Gastroesophageal sphincter (tissue), 4 donors: ENCODE data around the gene WHAMM. TPM values are rescaled to one million over a fixed set of nuclear protein-coding genes. Genes with fewer than 3 reads are reported as not detected.
"Not testable (repeated sequence)": the region's sequence is repeated elsewhere in the genome, so short reads cannot be mapped to it uniquely, and the experiment has no call there.

Source experiments
- ATAC-seq: fragments of 150-250 bp; one replicate; pipeline ENCODE4 v1.9.1; 2016; ENCODE audit warnings: mild to moderate bottlenecking, moderate library complexity
- H3K27ac ChIP-seq, 4 donors: fragments of 200-600 bp; sonication (generic) in 3 of 4; 1 replicate in 3 of 4; 2 replicates in 1 of 4; pipeline ENCODE4 v1.5.1; 2016 to 2019
- H3K27me3 ChIP-seq: fragments of 200-600 bp; sonication (generic); one replicate; pipeline ENCODE4 v1.5.1; 2019
- H3K36me3 ChIP-seq, 2 donors: fragments of 200-600 bp; sonication (generic); one replicate each; pipeline ENCODE4 v1.5.1; 2019; ENCODE audit warnings: control low read depth in 1 of 2
- H3K4me1 ChIP-seq, 3 donors: fragments of 200-600 bp; sonication (generic); 1 replicate in 2 of 3; 2 replicates in 1 of 3; pipeline ENCODE4 v1.5.1; 2016 to 2019; ENCODE audit warnings: control low read depth in 2 of 3
- H3K4me3 ChIP-seq, 2 donors: fragments of 200-600 bp; sonication (generic); one replicate each; pipeline ENCODE4 v1.5.1; 2019; ENCODE audit warnings: mild to moderate bottlenecking in 1 of 2, moderate library complexity in 1 of 2
- H3K9me3 ChIP-seq, 3 donors: fragments of 200-600 bp; sonication (generic); one replicate each; pipeline ENCODE4 v1.5.1; 2017 to 2019; ENCODE audit warnings: control low read depth in 2 of 3
- EP300 ChIP-seq: sonication (generic); formaldehyde crosslinking; IDR thresholded peaks from one replicate; pipeline ENCODE4 v1.6.1; 2017; ENCODE audit warnings: antibody characterized with exemption, mild to moderate bottlenecking
- POLR2A ChIP-seq, 2 donors: fragments of 450-650 bp; IDR thresholded peaks; one replicate each; pipeline ENCODE4 v1.6.1; 2017; ENCODE audit warnings: antibody characterized with exemption in 2 of 2, mild to moderate bottlenecking in 2 of 2, moderate library complexity in 1 of 2
- POLR2AphosphoS5 ChIP-seq: sonication (generic); formaldehyde crosslinking; IDR thresholded peaks from one replicate; pipeline ENCODE4 v1.6.1; 2017; ENCODE audit warnings: antibody characterized with exemption
- WGBS, 2 donors: methylation state at CpG; one replicate each; pipeline ENCODE4 v1.1.5; 2018; ENCODE audit warnings: low coverage in 1 of 2; 5-methylcytosine and 5-hydroxymethylcytosine counted together
- total RNA-seq, 4 donors: library from RNA; depleted of rRNA; stranded (reverse); fragments of >200 nt; gene quantifications; one replicate each; pipeline ENCODE4 v1.1.0, GENCODE V29; 2016
- TF ChIP-seq, protein P1 (sequence below), 4 experiments: fragments of 200-600 bp in 2 of 4; fragments of 450-650 bp in 2 of 4; sonication (generic) in 1 of 4; IDR thresholded peaks; one replicate each; pipeline ENCODE4 v1.5.1; 2017 to 2019; ENCODE audit warnings: antibody characterized with exemption in 4 of 4, mild to moderate bottlenecking in 2 of 4, moderate library complexity in 2 of 4

The WHAMM gene, protein sequence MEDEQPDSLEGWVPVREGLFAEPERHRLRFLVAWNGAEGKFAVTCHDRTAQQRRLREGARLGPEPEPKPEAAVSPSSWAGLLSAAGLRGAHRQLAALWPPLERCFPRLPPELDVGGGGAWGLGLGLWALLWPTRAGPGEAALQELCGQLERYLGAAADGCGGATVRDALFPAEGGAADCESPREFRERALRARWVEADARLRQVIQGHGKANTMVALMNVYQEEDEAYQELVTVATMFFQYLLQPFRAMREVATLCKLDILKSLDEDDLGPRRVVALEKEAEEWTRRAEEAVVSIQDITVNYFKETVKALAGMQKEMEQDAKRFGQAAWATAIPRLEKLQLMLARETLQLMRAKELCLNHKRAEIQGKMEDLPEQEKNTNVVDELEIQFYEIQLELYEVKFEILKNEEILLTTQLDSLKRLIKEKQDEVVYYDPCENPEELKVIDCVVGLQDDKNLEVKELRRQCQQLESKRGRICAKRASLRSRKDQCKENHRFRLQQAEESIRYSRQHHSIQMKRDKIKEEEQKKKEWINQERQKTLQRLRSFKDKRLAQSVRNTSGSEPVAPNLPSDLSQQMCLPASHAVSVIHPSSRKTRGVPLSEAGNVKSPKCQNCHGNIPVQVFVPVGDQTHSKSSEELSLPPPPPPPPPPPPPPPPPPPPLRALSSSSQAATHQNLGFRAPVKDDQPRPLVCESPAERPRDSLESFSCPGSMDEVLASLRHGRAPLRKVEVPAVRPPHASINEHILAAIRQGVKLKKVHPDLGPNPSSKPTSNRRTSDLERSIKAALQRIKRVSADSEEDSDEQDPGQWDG
- total RNA-seq: 10 to 100 TPM in 3 of 4 donors, 1 to 10 TPM in 1; 9.2 to 16.0 (median 11.5) TPM

DNA sequence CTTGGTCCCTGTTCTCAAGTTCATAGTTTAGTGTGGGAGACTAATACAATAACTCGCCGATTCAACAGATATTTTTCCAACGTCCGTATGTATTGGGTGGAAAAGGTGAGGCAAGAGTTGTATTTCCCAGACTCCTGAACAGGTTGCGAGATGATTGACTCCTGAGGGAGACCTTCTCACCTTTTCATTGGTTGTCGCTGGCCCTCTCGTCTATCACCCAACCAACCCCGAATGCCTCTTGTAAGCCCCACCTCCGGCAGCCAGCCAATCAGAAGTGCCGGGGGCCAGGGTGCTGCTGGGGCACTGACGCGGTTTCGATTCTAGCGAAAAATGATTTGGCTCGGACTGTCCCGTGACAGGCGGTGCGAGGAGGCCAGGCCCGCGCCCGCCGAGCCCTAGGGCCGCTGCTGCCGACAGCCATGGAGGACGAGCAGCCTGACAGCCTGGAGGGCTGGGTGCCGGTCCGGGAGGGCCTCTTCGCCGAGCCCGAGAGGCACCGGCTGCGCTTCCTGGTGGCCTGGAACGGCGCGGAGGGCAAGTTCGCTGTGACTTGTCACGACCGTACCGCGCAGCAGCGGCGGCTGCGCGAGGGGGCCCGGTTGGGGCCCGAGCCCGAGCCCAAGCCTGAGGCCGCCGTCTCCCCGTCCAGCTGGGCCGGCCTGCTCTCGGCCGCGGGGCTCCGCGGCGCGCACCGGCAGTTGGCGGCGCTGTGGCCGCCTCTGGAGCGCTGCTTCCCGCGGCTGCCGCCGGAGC, at the start of gene WHAMM:
WHAMM (plus strand) TSS at position 321 of the 753 bp plus-strand sequence; CDS start at position 420, 99 bp downstream.
- peaks cover 0 to 9% of the 10 kb centered on the region in 2 donors for H3K36me3 ChIP-seq
- TF ChIP-seq, protein P1, sequence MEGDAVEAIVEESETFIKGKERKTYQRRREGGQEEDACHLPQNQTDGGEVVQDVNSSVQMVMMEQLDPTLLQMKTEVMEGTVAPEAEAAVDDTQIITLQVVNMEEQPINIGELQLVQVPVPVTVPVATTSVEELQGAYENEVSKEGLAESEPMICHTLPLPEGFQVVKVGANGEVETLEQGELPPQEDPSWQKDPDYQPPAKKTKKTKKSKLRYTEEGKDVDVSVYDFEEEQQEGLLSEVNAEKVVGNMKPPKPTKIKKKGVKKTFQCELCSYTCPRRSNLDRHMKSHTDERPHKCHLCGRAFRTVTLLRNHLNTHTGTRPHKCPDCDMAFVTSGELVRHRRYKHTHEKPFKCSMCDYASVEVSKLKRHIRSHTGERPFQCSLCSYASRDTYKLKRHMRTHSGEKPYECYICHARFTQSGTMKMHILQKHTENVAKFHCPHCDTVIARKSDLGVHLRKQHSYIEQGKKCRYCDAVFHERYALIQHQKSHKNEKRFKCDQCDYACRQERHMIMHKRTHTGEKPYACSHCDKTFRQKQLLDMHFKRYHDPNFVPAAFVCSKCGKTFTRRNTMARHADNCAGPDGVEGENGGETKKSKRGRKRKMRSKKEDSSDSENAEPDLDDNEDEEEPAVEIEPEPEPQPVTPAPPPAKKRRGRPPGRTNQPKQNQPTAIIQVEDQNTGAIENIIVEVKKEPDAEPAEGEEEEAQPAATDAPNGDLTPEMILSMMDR (IDR thresholded peaks at IDR 0.05): peak in 2 of 4 experiments; percentile 4
- peak; percentile 93 to 95 for TF ChIP-seq POLR2A (IDR thresholded peaks at IDR 0.05)
- no peak for TF ChIP-seq EP300
- TF ChIP-seq POLR2AphosphoS5: peak; percentile 97
- H3K4me3 ChIP-seq: peak within 1 kb of the TSS; percentile 83 to 96
- peaks cover 0 to 35% (median 9%) of the 10 kb centered on the region in 3 donors for H3K4me1 ChIP-seq
- 0% methylated on average over 12 of the region's 67 CpGs; no CpG with 5 or more reads in 1 of the 2 donors for whole genome bisulfite sequencing, 2 donors
- no peaks in the 10 kb centered on the region for H3K27me3 ChIP-seq
- peak; percentile 99 for ATAC-seq
- no peaks in the 10 kb centered on the region for H3K9me3 ChIP-seq
- peak within 1 kb of the TSS; percentile 91 to 100 (median 100) for H3K27ac ChIP-seq

DNA sequence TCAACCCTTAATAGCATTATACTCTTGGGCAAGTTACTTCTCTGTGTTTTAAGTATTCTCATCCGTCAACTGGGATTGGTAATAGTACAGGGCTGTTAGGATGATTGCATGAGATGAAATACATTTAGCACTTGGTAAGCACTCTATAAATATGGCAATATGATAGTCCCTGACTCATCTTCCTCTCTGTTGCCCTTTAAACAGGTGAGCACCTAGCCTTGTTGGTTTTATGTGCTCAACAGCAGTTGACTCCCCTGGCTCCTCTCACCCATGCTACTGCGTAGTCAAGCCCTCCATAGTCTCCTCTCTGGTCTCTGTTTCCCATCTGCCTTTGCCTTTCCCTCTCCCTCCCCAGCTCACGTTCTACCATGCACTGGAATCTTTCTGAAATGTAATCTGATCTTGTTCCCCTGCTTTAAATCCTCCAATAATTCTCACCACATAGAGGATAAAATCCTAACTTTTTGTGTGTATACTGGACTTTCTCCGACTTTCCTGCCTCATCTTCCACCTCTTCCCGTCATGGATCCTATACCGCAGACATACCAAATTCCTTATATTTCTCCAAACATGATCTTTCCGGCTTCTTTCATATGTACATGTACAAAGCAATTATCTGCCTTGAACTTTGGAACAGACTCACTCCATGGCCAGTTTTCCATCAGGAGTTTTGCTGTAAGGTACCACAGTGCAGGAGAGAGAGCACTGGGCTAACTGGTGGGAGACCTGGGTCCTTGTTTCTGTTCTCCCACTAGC, 45.9 kb upstream of the WHAMM start:
- Histone ChIP-seq H3K4me3 (no peak overlapping the region), H3K27ac (no peak overlapping the region), H3K4me1 (no peaks in the 10 kb centered on the region), H3K27me3 (no peaks in the 10 kb centered on the region), H3K9me3 (no peaks in the 10 kb centered on the region), H3K36me3 (peaks cover 0 to 68% of the 10 kb centered on the region in 2 donors)
- 89 to 93% methylated on average over 4 to 7 of the region's 7 CpGs for WGBS, 2 donors
- TF ChIP-seq POLR2A (IDR thresholded peaks at IDR 0.05) (no peak), EP300 (no peak), POLR2AphosphoS5 (no peak)
- TF ChIP-seq, protein P1 (IDR thresholded peaks at IDR 0.05): no peak
- ATAC-seq: no peak

DNA sequence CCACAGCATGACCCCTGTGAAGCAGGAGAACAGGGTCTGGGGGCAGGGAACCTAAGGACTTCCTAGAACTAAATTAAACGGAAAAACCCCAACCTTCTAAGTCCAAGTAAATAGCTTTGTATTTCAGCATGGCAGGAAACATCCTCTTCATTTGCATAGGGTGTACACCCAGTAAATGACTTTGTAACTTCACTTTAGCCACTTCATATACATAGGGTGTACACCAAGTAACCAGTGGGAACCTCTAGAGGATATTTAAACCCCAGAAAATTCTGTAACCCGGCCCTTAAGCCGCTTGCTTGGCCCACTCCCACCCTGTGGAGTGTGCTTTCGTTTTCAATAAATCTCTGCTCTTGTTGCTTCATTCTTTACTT, 45.3 kb upstream of the WHAMM start:
- peaks cover 0 to 63% of the 10 kb centered on the region in 2 donors for H3K36me3 ChIP-seq
- WGBS, 2 donors: 75 to 92% methylated on average over 3 to 4 of the region's 4 CpGs

DNA sequence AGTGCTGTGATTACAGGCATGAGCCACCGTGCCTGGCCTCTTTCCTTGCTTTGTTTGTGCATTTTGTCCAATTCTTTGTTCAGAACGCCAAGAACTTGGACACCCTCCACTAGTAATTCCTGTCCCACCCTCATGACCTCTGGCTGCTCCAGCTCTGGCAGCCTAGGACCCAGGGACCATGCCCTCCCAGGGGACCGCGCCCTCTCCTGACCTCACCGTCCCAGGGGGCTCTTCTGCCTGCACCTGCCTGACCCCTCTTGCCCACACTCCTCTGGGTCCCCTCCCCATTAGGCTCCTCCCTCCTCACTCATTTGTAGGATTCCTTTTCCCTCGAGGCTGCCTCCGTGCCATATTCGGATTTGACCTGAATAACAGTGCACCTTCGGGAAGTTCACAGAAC, 44.7 kb upstream of the WHAMM start:
- peaks cover 0 to 59% of the 10 kb centered on the region in 2 donors for H3K36me3 ChIP-seq

More for the DNA sequence above, 45.3 kb upstream of the WHAMM start:
- ATAC-seq: no peak
- H3K27me3 ChIP-seq: no peaks in the 10 kb centered on the region
- no peaks in the 10 kb centered on the region for H3K4me1 ChIP-seq
- no peak for TF ChIP-seq POLR2A (IDR thresholded peaks at IDR 0.05)
- TF ChIP-seq POLR2AphosphoS5: no peak
- TF ChIP-seq, protein P1 (IDR thresholded peaks at IDR 0.05): no peak
- TF ChIP-seq EP300: no peak
- no peaks in the 10 kb centered on the region for H3K9me3 ChIP-seq
- no peak overlapping the region for H3K27ac ChIP-seq
- H3K4me3 ChIP-seq: no peak overlapping the region

DNA sequence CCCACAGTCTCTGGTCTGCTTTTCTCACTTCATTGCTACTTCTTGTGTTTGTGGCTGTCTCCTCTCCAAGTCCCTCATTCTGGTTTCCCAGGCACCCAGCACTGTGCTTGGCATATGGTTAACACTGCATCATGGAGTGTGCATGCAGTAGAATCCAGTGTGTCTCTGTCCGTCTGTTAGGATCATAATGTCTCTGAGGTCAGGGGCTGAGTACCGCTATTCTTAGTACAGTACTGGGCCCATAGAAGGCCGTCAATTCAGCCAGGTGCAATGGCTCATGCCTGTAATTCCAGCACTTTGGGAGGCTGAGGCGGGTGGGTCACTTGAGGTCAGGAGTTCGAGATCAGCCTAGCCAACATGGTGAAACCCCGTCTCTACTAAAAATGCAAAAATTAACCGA, 43.2 kb upstream of the WHAMM start:
- H3K4me3 ChIP-seq, H3K4me1 ChIP-seq, H3K9me3 ChIP-seq, H3K27ac ChIP-seq, ATAC-seq, H3K27me3 ChIP-seq: not testable (repeated sequence)
- WGBS, 2 donors: 80% methylated on average over 1 of the region's 7 CpGs; no CpG with 5 or more reads in 1 of the 2 donors
- H3K36me3 ChIP-seq: peaks cover 0 to 51% of the 10 kb centered on the region in 2 donors

More for the DNA sequence above, 44.7 kb upstream of the WHAMM start:
- no peak for ATAC-seq
- Histone ChIP-seq H3K27me3 (no peaks in the 10 kb centered on the region), H3K27ac (no peak overlapping the region), H3K4me1 (no peaks in the 10 kb centered on the region), H3K9me3 (no peaks in the 10 kb centered on the region), H3K4me3 (no peak overlapping the region)
- TF ChIP-seq, protein P1 (IDR thresholded peaks at IDR 0.05): no peak
- TF ChIP-seq POLR2AphosphoS5: no peak
- no peak for TF ChIP-seq EP300
- no peak for TF ChIP-seq POLR2A (IDR thresholded peaks at IDR 0.05)
- 69 to 94% methylated on average over 4 to 7 of the region's 9 CpGs for WGBS, 2 donors
